Kidney tubule cell (primary cell): Measurements from ENCODE around the gene PLCB4.
A peak's percentile ranks its signal among the peaks of the same experiment; 100 is the strongest.
"Not testable (repeated sequence)": the region's sequence is repeated elsewhere in the genome, so short reads cannot be mapped to it uniquely, and the experiment has no call there.

Source experiments
- DNase-seq: peaks from one replicate; pipeline ENCODE4 v3.0.0-alpha.2; 2018; ENCODE audit warnings: low spot score

The PLCB4 gene

DNA sequence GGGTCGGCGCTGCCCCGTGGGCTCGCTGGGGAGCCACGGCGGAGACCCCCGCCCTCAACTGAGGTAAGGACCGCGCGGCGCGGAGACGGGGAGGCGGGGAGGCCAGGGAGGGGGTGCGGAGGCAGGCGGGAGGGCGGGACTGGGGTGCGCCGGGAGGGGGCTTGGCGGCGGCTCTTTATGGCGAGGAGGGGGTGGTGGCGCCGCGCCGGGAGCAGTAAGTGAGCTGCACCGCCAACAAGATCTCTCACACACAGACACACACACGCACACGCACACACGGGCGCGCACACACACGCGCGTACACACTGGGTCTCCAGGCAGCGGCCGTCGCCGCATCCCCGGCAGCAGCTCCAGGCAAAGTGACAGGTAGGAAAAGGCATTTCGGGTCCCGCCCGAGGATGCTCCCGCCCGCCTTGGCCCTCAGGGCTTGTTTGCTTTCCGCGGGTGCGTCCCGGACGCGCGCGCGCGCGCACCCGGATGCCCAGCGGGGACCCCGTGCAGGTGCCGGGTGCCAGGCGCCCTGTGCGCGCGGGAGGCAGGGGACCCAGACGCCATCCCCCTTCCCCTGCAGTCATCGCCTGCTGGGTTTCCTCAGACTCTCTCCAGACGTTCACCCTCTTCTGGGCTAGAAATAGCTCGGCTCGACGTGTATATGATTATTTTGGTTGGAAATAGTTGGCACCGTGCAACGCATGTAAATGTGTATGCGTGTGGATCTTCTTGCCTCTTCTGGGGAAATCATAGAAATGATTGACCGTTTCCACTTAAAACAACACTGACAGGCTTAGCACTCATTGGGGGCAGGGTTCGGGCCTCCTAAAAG is at the start of gene PLCB4:
PLCB4 (plus strand) TSS at position 247 of the 823 bp plus-strand sequence. CDS start 238,728 bp downstream, outside the sequence.
- peak; percentile 95 for DNase-seq

DNA sequence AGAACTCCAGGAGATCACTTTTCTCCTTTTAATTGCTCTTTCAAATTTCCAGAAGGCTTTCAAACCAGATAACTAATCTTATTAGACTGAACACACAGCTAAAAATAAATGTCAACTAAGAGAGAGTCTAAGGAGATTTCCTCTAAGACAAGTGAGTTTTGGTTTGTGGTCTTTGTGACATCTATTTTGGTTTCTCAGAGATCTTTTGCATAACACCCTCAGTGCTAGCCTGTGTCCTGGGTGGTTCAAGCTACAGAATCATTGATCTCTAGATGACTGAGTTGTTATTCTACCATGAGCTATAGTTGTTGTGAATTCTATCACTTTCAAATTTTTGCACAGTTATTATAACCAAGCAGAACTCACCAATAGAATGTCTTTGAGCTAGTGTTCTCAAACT is 49.1 kb upstream of the PLCB4 start:
- DNase-seq = no peak

DNA sequence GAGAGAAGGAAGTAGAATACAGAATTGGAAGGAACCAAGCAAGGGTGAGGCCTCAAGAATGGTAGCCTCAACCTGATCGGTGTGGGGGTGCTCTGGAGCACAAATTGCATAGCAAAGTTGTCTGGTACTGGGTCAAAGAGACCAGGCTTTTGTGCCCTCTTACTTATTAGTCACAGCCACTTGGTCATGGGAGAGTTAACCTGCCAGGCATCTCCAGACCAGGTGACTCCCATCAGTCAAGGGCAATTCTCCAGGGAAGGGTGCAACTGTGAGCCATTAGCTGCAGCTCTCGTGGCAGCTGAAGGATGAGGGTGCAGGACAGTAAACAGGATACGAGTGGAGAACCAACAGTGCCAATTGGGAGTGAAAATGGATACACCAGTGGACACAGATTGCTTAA is 47.7 kb upstream of the PLCB4 start:
- DNase-seq = no peak

DNA sequence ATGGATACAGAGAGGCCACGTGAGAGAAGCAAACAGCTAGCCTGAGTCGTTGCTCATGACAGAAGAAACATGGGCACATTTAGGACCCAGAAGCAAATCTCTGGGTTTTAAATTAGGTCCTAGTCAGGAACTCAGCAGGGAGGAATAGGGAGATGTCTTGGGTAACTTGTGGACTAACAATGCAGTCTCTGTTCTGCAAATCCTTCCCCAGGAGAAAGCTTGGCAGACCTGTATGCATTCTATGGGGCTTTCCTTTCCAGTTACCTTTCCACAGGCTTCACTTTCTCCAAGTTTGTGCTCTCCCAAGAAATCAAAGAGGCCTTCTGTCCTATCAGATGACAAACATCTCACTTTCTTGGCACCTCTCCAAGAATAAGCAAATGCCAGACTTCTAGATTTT is 47.2 kb upstream of the PLCB4 start:
- peak; percentile 57 for DNase-seq

DNA sequence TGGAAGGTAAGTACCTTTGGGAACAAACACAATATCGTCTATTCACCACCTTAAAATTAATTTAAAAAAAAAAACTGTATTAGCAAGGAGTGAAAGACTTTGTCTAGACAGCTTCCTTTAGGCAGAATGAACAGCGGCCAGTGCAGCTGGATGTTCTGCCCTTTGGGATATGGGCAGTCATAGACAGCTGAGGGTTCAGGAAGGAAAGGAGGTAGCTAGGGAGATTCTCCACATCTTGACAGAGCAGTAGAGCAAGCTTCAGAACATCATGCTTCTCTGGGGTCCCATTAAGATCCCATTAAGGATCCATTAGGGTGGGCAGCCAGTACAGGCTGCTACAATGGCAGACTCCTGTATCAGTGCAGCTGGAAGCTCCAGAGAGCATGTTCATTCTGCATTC is 46.5 kb upstream of the PLCB4 start:
- DNase-seq = no peak

DNA sequence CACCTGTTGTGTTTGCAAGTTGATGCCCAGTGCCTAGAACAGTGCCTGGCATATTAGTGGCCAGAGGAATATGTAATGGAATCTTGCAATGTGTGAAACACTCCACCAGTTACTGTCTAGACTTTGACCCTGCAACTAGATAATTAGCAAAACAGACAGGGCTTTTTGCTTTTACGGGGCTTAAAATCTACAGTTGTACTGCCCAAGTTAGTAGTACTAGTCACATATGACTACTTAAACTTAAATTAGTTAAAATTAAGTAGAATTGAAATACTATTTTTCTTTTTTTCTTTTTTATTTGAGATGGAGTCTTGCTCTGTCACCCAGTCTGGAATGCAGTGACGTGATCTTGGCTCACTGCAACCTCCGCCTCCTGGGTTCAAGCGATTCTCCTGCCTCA is 44.3 kb upstream of the PLCB4 start:
- DNase-seq = peak; percentile 59

DNA sequence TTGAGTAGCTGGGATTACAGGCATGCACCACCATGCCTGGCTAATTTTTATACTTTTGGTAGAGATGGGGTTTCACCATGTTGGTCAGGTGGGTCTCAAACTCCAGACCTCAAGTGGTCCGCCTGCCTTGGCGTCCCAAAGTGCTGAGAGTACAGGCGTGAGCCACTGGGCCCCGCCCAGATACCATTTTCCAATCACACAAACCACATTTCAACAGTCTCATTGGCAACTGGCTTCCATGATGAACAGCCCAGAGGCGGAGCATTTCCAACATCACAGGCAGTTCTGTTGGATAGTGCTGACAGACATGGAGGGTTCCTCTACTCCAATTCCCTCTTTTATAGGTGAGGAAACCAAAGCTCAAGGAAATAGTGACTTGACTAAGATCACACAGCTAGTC is 43.9 kb upstream of the PLCB4 start:
- DNase-seq = peak; percentile 82

DNA sequence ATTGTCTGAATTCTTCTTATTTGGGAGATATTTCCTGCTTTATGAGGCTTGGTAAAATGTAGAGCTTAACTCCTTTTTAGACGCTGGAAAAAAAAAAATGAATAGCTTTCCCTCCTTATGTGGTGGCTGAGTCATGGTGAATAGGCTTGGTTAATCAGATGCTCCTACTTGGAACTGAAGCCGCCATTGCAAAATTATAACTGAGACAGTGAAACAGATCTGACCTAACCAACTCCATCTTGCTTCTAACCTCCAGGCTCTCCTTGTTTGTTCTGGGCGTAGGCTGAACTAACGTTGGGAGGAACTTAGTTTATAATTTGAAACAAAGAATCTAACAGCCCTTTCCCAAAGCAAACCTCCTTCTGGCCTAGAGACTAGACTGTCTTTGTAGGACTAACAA is 43.2 kb upstream of the PLCB4 start:
- DNase-seq = peak; percentile 74

DNA sequence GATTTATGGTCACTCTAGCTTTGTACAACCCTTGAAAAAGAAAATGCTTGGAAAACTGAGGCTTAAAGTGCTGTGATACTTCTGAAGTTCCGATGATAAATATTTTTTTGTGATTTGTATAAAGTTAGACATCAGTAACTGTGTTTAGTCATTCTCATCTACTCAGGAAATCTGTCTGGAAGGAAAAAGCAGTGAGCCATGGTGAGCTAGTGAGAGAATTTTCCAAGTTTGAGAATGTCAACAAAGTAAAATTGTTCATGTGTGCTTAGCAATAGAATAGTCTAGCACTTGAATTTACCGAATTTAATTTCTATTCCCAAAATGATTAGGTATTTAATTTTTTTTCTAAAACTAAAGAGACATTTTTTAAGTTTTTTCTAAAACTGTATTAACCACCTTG is 41.3 kb upstream of the PLCB4 start:
- peak; percentile 64 for DNase-seq

DNA sequence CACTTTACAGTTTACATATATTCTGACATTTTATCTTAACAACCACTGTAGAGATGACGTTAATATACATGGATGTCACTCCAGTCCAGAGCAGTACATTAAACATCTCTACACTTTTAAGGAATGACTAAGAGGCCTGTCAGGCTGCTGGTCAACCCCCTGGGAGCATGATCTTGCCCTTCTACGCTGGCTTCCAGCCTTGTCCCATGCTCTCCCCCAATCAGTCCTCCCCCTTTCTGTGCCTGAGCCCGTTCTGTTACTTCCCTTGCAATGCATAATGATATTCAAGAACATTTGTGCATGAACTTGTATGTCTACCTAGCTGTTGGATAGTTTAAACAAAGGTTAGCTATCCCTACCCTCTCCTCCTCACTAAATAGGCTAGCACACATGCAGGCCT is 40.5 kb upstream of the PLCB4 start:
- no peak for DNase-seq

DNA sequence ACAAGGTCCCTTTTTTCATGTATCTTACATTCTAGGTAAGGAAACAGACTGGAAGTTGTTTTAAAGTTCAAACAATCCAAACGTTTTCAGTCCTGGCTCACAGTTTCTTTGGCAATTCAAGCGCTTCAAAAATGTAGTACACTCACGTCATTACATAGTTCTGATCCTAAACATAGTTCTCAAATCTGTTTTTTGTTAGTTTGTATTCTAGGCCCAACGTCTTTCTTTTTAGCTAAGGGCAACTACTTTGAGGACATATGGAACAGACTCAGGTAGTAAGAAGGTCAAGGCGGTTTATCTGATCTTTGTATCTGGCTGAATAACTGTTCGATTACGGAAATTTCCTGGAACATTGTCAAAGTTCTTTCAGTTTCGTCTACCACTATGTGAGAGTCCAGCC is 36.9 kb upstream of the PLCB4 start:
- no peak for DNase-seq

DNA sequence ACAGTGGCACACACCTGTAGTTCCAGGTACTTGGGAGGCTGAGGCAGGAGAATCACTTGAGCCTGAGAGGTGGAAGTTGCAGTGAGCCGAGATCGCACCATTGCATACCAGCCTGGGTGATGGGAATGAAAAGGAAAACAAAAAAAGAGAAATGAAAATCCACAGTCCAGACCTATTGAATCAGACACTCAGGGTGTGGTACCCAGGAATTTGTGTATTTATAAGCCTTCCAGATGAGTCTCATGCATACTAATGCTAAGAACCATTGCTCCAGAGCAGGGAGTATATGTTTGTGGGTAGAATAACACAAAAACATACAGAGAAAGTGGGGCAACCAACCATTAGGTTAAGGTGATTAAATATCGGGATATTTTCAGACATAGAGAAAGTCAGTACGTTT is 36.1 kb upstream of the PLCB4 start:
- no peak for DNase-seq

DNA sequence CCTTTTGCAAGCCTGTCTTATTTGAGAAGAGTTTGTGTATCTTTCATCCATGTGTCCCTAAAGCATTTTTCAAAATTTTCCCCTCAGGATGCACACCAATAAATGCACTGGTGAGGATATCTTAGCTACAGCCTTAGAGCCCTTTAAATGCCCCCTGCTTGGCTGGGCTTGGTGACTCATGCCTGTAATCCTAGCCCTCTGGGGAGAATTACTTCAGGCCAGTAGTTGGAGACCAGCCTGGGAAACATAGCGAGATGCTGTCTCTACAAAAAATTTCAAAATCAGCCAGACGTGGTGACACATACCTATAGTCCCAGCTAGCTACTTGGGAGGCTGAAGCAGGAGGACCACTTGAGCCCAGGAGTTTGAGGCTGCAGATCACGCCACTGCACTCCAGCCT is 33.8 kb upstream of the PLCB4 start:
- DNase-seq = peak; percentile 91

DNA sequence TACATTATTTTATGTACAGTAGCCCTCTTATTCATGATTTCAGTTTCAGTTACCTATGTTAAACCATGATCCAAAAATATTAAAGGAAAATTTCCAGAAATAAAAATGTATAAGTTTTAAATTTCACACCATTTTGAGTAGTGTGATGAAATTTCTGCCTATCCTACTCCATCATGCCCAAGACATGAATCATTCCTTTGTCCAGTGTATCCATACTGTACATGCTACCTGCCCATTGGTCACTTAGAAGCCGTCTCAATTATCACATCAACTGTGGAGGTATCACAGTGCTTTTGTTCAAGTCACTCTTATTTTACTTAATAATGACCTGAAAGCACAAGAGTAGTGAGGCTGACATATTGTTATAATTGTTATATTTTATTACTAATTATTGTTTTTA is 32.3 kb upstream of the PLCB4 start:
- no peak for DNase-seq

DNA sequence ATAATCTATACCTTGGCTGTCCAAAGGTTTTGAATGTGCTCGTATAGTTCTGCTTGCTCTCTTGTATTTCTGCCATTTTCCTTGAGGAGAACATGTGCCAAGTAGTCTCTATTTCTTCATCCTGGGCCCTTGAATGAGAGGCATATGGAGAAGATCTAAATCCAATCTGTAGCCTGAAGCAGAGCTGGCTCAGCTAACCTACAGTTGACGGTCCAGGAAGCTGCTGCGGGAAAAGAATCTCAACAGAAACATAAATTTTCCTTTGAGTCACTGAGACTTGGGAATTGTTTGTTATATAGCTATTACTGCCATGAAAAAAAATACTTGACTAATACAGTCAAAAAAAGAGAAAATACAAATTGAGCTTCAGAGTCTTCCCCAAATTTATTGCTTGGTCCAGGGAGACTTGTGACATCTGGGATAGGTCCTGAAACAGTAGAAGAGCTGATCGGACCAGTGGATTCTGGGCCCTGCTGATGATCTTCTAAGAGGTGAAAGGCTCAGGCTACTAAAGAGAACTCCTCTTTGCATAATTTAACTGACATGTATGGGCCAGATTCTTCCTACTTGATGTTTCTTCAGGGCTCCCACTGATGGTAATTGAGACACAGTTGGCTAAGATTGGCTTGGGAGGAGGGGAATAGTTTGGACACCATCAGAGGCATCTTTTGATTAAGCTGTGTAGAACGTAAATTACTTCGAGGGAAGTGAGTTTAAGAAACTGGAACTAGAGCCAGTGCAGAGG is 29.9 kb upstream of the PLCB4 start:
- DNase-seq = no peak

DNA sequence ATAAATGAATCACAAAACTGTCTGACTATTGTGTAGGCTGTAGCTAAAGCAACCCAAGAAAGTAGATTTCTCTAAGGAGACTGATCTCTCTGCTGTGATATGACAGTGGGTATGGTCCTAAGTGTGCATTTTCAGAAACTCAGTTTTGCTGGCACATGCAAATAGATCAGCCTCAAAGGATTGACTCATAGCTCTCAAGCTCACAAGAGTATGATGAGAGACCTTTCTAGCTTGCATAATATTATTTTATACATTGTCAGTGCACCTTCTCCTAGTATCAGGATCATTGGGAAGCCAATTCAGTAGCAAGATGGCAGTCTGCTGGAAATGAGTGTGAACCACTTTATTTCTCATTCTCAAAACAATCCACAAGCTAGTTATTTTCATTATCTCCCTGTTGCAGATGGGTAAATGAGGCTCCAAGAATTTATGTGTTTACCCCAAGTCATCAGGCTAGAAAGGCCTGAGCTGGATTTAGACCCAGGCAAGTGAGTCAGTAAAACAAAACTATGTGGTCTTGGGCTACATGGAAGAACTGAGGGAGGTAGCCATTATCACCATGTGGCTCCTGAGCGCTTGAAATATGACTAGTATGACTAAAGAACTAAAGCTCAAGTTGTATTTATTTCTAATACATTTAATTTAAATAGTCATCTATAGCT is 27.9 kb upstream of the PLCB4 start:
- DNase-seq = peak; percentile 56

DNA sequence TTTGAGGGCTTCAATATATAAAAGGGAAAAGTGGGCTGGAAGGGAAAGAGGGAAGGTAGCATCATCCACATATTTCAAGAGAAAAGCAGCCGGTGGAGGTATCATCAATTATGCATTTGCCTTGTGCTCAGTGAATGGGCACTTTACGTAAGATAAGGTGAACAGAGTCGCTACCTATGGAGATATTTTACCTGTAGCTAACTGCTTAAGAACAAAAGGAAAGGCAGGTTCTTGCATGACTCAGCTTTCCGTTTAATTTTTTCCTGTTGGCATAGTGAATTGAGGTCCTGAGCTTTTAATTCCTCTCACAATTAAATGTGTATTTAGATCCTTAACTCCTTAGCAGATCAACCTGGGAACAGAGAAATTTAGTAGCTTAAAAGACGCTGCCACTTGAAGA is 25.5 kb upstream of the PLCB4 start:
- DNase-seq = no peak

DNA sequence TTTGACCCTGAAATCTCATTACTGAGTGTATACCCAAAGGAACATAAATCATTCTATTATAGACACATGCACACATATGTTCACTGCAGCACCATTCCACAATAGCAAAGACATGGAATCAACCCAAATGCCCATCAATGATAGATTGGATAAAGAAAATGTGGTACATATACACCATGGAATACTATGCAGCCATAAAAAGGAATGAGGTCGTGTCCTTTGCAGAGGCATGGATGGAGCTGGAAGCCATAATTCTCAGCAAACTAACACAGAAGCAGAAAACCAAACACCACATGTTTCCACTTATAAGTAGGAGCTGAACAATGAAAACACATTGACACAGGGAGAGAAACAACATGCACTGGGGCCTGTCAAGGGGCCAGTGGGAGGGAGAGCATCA is 21.0 kb upstream of the PLCB4 start:
- not testable (repeated sequence) for DNase-seq

DNA sequence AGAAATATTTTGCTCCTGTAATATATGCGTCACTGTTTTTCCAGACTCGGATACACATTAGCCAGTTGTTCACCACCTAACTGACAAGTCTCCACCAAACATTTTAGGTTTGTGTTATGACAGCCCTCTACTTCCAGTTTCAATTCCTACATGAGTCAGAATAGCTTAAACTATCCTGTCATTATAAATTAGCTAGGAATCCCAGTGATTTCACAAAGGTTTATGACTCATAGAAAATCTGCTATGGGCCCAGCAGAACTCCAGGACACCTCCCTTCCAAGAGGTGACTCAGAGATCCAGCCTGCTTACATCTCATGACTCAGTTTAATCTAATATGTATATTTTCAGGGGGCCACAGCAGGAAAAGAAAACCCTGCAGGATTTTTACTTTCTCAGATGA is 17.4 kb upstream of the PLCB4 start:
- peak; percentile 99 for DNase-seq

DNA sequence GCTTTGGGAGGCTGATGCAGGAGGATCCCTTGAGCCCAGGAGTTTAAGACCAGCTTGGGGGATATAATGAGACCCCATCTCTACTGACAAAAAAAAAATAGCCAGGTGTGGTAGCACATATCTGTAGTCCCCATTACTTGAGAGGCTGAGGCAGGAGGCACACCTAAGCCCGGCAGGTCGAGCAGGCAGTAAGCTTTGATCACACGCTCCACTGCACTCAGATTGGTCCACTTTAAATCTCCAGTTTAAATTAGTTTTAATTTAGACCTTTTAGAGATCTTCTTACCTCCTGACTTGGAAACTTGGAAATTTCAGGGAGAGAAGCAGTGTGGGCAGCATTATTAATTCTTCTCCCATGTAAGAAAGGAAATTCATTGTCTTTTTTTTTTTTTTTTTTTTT is 16.8 kb upstream of the PLCB4 start:
- peak; percentile 69 for DNase-seq

DNA sequence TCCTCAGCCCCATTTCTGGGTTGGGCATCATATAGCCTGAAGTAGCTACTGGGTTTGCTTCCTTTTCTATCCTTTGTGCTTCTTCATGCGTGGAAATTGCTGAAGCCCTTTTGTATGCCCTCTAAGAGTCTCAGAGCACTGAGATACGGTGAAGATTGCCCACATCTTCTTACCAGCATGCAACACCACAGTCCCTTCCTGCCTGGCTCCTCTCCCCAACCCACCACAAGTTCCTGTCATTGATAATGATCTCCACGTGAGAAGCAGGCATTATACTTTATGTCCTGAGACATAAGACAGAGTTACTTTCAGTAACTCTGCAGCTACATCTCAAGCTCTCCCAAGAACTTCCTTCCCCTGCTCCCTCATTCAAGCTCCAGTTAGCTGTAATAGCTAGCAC is 15.8 kb upstream of the PLCB4 start:
- DNase-seq = no peak

DNA sequence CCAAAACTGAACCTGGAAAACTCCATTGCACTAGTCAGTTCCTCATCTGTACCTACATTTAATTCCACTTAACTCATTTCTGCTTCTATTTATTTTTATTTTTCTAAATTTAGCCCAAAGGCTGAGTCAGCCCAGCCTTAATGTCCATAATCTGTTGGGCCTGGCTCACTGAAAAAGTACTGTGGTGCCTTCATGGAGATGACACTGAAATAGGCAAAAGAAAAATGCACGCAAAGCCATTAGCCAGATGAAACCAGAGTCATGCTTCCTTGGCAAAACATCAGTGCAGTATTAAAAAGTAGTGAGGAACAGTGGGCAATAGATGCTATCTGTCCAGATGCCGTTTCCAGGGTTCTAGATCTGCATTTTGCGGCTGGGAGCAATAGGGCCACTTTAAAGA is 14.7 kb upstream of the PLCB4 start:
- no peak for DNase-seq

DNA sequence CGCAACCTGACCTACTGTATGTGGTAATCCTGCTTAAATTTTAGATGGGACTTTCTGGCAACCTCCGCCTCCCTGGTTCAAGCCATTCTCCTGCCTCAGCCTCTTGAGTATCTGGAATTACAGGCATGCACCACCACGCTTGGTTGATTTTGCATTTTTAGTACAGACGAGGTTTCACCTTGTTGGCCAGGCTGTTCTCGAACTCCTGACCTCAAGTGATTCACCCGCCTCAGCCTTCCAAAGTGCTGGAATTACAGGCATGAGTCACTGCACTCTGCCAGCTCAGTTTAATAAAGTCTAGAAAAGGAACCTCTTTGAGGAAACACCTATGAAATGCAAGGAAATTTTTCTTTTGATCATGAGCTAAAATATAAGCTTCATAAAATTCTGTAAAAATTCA is 9.0 kb upstream of the PLCB4 start:
- peak; percentile 93 for DNase-seq
